Measurements from ENCODE around the gene ARHGEF28. TPM values are rescaled to one million over a fixed set of nuclear protein-coding genes. Genes with fewer than 3 reads are reported as not detected.
A peak's percentile ranks its signal among the peaks of the same experiment; 100 is the strongest.

The ARHGEF28 gene
- total RNA-seq, 1 experiment from 2014 or later: 13.9 TPM

DNA sequence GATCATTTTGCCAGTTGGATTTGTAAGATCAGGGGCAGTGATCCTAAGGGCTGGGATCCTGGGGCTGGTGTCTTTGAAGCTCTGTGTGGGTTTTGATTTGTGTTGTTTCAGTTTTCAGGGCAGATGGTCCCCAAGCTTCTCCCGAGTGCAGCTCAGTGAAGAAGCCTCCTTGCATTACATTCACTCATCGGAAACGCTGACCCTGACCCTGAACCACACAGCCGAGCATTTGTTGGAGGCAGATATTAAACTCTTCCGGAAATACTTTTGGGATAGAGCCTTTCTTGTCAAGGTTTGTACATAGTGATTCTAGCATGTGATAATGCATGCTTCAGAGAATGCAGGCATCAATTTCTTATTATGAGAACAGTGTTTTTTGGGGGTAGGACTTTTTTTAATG, 150.4 kb downstream of the ARHGEF28 start:
- no peak for DNase-seq (ENCODE audit: low read depth)

DNA sequence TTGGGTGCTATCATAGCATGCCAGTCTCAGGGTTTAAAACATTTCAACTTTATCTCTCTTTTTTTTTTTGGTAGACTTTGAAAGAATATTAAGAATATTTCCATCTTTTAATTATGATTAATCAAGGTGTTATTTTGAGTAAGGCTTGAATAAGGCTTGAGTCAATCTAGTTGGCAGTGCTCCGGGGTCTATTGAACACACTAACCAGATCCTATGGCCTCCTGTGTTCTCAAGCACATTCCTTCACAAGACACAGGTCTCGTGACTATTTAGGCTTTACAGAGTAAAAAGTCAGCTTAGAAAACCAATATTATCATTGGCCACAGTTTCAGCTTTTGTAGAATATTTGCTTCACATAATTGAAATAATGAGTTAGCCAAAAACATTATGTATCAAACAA, 151.2 kb downstream of the ARHGEF28 start:
- no peak for DNase-seq (ENCODE audit: low read depth)

DNA sequence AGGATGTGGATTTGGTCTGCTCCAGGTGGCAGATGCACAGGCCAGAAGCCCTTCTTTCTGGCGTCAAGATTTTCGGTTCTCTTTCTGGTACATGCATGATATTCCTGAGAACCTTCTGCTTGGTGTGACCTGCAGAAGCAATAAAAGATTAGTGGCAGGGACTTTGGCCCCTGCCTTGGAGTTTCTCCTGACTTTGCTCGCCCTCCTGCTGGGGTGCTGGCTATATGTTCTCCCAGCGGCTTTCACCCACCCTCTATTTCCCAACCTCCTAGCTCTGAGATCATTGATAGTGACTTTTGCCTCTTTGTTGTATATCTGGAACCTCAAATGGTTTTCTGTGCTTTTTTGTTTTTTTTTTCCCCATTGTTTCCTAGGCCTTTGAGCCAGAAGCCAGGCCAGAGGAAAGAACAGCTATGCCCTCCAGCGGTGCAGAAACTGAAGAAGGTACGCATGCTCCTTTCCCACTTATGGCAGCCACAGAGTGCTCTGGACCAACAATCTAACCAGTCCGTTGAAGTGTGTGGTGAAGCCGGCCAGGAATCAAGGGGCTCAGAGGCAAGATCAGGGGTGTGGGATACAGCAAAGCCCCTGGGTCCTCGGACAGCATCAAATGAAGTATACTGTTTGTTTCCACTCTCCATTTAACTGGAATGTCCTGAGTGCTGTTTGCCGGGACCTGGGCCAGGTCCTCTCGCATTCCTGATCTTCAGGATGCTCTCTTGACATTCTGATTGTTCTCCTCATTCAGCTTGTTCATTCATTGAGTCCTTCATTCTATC, 154.5 kb downstream of the ARHGEF28 start:
- DNase-seq (ENCODE audit: low read depth): no peak

DNA sequence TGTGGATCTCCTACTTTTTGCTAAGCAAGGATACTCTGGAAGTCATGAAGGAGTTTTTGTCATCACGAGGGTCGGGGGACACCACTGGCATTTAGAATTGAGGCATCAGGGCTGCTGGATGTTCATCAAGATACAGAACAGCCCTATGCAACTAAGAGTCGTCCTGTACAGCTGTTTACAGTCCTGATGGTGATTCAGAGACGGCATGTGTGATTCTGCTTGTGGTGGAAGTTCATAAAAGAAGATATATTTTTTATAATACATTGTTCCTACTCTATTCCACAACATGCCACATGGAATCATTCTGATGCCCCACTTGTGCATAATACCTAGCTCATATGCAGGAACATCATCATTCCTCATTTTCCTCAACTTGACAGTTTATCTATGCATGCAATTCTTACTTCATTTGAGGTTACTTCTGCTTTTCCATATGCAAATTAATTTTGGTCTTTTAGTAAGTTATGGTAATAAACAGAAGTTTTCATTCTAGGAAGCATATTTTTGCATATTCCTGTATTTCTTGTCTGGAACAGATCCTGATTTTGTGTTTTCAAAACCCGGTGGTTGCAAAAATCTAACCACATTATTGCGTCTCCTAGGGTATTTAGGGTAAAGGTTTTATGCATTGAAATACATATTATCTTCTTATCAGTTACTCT, 155.2 kb downstream of the ARHGEF28 start:
- DNase-seq (ENCODE audit: low read depth): no peak

DNA sequence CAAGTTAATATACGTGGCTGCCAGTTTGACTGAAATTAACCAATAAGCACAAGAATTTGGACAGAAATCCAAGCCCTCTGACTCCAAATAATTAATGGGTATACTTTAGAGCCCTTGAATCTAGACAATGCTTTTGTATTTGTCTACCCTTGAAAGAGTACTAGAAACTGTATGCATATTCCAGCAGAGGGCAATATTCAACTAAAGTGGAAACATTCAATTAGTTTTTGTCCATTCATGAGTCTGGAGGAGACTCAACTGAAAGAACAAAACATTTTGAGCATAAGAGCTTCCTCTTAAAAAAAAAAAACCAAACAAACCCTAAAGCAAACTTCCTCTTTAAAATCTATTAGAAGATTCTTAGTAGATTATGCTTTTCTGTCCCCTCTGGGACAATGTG, 157.8 kb downstream of the ARHGEF28 start:
- DNase-seq (ENCODE audit: low read depth): peak; percentile 11

DNA sequence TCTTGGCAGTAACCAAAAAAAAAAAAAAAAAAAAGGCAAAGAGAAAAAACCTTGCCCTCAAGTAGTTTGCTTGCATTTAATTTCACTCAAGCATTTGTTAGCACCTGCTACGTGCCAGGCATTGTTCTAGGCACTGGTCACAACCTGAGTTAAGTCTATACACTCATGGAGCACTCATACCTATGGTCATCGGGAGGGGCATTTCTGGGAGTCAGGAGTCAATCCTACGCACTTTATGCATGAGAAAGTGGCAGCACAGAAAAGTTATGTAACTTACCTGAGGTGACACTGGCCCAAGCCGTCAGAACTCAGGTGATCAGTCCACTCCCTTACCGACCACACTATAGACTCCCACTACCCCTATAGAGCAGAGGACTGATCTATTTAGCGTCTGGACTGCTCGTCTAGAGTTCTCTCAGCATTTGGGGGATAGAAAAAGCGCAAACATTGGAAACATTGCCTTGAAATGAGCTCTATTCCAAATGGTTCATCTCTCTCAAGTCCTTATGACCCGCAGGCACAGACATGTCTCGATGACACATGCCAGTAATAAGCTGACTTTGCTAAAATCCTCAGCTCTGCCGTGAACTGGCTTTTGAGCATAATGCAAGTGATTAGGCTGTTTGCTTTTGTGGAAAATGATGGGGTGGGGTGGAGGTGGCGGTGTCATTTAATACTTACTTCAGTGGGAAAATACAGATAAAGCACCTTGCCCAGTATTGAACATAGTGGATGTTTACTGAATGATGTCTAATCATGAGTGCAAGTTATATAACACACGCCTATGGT, 160.2 kb downstream of the ARHGEF28 start:
- no peak for DNase-seq (ENCODE audit: low read depth)

DNA sequence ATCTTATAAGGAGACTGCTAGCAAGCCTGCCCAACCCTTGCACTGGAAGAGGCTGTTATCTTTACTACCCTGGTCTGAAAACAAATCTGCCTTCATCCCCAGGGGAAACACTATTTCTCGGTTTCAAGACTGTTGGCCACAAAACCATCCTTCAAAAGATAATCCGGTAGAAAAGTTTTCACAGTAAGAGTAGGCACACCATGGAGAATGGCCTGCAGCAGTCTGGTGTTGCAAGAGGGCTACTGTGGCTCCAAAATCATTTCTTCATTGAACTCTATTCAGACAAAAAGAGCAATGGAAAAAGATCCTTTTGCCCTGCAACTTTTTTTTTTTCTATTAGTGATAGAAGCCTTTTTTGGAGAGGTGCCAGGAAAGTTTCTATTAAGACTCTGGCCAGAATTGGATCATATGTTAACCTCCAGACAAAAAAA, 163.9 kb downstream of the ARHGEF28 start:
- no peak for DNase-seq (ENCODE audit: low read depth)

DNA sequence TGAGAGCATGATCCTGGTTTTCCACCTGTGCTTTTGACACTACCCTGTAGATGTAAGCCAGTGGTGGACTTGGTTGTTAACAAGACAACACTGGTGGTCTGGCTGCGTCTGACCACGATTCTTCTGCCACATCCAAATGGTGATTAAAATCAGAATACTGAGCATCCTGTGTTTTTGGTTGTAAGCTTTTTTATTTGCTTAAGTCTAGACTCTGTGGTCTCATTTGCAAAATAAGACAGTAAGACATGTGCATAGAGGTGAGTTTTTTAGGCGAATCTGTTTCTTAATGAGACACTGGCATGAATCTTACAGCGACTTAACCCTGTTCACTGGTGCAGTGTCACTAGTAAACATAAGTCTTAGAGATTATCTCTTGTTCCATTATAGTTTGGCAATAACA, 165.4 kb downstream of the ARHGEF28 start:
- DNase-seq (ENCODE audit: low read depth): no peak

DNA sequence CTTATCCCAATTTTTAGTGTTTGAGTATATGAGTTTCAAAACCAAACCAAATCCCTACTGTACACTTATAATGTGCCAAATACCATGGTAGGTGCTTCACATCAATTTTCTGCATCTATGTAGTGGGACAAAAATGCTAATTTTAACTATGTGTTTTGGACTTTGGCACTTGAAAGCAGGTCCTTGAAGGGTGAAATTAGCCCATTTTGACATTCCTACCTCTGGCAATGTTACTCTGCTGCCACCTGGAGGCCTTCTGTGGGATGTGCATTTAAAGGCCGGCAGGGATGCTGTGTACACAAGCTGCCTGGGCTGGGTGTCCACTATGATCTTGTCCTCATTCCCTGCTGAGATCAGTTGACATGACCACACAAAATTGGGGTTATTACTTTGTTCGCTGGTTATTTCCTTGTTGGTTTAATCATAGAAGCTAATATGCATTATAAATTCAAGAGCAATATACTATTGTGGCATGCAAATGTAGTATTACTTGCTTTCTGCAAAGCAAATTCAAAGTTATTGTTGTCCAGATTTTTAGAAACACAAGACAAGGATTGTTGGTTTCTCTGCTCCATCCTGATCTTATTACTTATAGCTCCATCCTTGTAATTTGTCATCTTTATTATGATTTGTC, 166.8 kb downstream of the ARHGEF28 start:
- peak; percentile 77 for DNase-seq (ENCODE audit: low read depth)

DNA sequence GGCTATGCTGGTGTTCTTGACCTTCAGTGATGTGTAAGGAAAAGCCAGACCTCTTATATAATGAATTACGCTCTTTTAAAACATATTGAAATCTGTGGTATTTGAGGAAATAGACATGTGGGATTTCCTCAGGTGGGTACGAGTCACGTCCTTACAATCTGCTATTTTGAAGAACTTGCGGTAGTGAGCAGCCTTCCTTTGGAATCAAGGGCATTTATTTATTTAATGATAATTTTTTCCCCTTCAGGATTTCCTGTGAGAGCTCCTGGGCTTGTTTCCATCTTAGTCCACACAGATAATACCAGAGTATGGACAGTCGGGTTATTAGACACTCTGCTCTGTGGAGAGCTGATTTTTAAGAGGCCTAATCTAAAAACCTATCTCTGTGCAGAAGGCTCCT, 167.9 kb downstream of the ARHGEF28 start:
- DNase-seq (ENCODE audit: low read depth): peak; percentile 87

DNA sequence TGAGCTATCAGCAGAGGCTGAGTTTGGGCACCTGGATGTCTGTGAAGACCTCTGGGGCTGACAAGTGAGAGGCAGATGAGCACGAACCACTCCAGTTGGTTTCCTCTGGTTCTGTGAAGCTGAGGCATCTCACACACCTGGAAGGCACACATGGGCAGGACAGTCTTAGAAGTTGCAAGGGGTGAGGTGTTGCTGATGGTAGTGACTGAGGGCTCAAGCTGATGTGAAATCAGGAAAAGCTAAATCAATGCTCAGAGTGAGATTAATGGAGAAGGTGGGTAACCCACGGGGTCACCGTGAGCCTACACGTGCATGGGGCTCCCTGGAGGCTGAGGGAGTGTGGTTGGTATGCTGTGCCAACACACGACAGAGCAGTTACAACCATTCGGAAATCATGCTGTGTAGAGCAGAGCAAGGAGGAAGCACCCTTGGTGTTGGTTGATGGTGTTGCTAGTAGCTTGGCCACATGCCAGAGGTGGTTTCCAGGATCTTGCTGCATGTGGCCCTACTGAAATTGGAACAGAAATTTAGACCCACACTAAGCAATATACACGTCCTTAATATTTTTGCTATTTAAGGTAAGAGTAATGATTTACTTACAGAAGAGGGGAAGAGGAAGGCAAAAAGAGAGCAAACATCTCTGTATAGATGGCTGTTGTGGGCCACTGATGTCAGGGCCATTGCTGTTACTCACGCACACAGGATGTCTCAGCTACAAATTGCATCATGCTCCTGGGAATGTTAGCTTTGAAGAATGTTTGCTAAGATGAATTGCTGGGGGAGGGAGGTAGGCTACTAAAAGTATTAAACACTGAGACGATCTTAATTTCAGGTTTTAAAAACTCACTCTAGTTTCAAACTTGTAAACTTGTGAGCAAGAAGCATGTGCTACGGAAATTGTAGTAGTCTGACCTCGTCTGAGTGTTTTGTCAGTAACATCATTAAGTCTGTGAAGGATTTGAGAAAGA, 170.5 kb downstream of the ARHGEF28 start:
- peak; percentile 91 for DNase-seq (ENCODE audit: low read depth)

DNA sequence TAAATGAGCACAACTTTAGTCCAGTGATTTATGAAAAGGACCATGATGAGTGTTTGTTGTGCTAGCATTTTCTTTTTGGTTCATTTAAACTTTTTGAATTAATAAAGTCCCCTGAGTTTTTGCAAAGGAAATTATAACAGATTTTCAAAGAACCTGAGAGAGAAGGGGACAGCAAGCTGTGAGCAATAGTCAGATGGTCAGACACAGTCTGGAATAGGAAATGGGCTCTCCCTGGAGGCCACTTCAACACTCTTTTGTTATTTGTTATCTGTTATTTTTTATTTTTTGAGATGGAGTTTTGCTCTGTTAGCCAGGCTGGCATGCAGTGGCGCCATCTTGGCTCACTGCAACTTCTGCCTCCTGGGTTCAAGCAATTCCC, 171.1 kb downstream of the ARHGEF28 start:
- no peak for DNase-seq (ENCODE audit: low read depth)

DNA sequence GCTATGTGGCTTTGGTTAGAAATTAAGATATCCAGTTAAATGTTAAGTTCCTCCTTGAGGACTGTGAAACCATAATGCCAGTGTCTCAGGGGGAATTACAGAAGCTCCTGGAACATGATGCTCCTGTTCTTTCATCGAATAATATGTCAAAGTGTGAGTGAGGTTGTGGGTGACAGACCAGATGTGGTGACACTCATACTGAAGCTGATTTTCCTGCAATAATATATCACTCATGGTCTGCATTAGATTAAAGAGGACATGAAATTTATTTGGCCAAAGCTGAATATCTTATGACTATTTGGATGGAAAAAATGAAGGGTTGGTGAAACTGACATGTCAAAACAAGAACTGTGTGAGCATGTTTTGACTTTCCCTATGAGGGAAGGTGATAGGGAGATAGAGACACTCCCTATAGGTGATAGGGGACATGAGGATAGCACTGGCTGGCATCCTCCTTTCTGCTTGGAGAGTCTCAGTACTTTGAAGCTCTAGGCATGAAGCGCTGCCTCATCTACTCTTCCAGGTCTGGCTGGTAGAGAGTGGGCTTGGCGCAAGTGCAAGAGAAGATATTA, 173.5 kb downstream of the ARHGEF28 start:
- no peak for DNase-seq (ENCODE audit: low read depth)

DNA sequence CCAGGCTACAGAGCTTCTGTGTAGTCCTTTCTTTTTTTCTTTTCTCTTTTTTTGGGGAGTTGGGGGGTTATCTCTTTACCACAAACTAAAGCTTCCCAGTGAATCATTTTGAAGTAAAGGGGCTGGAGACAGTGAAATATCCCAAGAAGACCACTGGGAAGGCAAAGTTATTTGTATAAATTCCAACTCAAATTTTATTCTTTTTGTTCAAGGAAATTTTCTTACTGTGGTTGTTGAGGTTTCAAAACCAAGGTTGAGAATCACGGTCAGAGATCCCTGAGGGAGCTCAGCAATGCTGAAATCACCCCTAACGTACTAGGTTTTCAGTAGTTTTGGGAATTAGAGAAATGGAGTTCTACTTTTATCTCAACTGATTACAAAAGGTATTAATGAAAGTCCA, 175.7 kb downstream of the ARHGEF28 start:
- DNase-seq (ENCODE audit: low read depth): no peak

DNA sequence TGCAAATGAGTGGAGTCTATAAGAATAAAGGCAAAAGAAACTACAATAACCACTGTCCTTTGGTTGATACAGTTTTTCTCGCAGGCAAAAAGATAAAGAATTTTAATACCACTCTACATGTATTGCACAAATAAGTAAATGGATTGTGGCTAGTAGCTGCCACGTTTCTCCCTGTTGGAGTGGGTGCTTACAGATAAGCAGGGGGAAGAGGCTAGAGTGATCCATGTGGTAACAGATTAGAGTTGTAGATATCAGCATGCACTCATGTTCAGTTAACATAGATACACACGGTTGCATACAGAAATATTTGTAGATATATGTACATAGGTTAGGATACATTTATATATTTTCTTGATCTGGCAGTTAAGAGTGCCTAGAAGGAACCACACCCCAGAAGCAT, 179.5 kb downstream of the ARHGEF28 start:
- DNase-seq (ENCODE audit: low read depth): no peak

DNA sequence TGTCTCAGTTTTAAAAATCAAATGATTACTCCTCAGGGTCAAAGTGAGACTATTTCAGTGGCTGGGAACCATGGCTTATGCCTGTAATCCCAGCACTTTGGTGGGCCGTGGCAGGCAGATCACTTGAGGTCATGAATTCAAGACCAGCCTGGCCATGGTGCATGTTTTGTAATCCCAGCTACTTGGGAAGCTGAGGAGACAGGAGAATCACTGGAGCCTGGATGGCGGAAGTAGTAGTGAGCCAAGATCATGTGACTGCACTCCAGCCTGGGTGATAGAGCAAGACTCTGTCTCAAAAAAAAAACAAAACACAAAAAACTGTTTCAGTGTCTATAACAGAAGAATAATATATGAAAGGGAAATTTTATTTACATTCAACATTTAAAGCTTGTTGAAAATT, 182.9 kb downstream of the ARHGEF28 start:
- DNase-seq (ENCODE audit: low read depth): no peak

DNA sequence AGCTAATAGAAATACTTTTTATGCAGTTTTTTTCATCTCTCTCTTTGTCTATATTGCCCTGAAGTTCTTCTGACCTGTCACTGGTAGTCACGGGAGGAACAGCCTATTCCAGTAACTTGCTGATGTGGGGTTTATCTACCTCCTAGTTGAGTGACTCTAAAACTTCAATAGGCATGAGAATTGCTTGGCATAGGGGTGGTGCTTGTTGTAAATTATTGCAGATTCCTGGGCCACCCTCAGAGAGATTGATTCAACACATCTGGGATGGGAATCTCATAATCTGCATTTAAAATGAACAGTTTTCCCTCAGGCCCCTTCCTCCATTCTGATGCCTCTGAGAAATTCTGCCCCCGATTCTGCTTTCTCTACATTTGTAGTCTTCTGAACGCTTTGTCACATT, 184.4 kb downstream of the ARHGEF28 start:
- DNase-seq (ENCODE audit: low read depth): no peak

DNA sequence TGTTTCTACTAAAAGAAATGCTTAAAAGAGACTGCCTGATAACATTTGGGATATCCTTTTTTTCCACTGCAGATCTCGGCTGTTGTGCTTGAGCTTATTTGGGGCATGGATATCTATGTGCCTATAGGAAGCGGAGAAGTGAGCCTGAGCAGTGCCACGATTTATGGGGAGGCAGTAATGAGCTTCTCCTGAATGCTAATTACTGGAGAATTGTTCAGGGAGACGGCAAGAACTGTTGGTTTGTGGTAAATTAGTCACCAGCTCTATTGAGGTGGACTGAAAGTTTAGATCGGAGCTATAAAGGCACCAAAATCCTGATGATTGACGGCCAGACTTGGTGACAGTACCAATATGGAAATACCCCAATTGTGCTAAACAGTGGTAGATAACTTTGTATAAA, 186.5 kb downstream of the ARHGEF28 start:
- no peak for DNase-seq (ENCODE audit: low read depth)

DNA sequence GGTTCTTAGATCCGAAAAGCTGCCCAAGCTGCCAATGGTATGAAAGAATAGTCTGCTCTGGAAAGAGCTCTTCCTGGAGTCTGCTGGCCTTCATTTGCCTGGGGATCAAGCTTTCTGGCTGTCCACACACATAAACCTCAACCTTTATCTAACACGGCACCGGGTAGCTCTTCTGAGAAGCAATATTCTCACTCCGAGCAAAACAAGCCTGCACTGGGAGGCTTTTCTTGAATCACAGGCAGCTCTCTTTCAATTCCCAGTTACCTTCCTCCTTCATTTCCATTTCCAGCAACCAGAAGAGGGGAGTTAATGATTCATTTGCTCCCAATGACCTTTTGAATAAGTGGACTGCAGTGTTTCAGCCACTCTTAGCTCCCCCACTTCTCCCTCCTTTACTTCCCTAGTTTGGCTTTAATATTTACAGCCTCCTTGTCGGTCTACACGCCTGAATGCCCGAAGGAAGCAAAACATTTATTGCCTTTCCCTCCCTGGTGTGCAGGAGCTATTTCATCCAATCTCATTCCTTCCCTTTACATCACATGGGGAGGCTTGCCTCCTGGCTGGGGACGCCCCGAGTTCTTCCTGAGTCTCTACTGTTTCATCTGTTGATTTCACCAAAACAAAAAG, 187.1 kb downstream of the ARHGEF28 start:
- no peak for DNase-seq (ENCODE audit: low read depth)

Measured in HT1080 (cell line).